COLO668 (cell line): ENCODE data around the gene IGF2R.

ENCODE experiments used
- DNase-seq: peaks from one replicate; lab custom pipeline; 2025; ENCODE audit not compliant: unreplicated experiment; lab: John Stamatoyannopoulos, UW

Gene IGF2R

GRCh38 chr6:160022101-160022500, 53.2 kb downstream of the IGF2R start:
- DNase-seq = no peak

DNA sequence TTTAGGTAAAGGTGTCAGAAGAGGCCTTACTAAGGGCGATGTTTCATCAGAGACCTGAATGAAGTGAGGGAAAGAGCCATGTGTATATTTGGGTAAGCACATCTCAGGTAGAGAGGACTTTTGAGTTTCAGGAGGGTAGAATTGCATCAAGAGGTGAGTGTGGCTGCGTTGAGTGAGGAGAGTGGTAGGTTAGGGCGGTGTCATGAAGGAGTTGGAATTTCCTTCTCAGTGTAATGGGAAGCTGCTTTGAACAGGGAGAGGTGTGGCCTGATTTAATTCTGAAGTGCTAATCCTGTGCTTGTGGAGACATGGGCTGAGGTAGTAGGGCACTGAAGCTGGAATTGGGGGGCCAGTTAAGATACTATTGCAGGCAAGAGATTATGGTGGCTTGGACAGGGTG, 53.9 kb downstream of the IGF2R start:
- DNase-seq = no peak

DNA sequence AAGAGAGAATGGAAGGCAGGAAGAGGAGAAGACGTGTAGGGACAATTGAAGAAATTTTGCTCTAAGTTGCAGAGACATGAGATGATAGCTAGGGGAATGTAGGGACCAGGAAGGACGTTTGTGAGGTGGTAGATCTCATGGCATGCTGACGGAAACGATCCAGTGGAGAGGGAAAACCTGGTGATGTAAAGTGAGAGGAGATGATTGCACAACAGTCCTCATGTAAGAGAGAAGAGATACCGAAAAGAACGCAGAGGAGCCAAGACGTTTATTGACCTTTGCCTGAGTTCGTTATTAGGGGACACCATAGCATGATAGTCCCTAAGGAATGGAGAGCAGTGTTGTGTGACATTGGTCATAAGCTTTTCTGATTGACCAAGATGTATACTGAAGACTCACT, 55.3 kb downstream of the IGF2R start:
- no peak for DNase-seq

DNA sequence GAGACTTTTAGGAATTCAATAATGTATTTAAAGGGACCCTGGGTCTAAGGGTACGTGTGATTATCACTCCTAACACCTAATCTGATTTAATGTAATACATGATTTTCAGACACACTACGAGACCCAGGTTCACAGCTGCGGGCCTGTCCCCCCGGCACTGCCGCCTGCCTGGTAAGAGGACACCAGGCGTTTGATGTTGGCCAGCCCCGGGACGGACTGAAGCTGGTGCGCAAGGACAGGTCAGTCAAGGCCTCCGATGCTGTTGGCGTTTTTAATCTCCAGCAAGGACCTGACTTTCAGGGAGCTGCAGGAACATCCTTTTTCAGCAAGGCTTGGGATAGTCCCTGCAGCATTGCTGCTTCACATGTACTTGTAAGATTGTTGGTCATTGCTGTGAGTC, 58.2 kb downstream of the IGF2R start:
- DNase-seq = no peak

GRCh38 chr6:160027931-160028330, 59.0 kb downstream of the IGF2R start:
- DNase-seq = no peak

DNA sequence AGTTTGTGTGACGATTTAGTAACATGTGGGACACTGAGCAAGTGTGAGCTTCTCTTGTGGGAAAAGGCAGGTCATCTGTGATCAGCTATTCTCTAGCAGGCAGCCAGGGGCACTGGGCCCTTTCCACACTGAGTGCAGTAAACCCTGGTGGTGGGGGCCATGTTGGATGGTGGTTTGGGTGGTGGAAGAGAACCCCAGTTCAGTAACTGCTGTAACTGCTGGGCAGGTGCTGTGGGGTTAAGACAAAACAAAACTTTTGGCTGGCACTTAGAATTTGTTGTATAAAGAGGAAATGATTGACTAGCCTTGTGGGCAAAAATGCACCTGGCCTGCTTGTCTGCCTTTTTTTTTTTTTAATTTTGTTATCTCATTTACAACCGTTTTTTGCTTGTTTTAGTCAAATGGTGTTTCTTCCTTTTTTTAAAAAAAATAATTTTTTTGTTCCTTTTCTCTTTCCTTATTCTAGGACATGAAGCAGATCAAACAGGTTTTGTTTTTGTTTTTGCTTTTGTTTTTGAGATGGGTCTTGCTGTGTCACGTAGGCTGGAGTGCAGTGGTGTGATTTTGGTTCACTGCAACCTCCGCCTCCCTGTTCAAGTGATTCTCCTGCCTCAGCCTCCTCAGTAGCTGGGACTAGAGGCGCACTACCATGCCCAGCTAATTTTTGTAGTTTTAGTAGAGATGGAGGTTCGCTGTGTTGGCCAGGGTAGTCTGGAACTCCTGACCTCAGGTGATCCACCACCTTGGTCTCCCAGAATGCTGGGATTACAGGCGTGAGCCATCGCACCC, 59.8 kb downstream of the IGF2R start:
- DNase-seq = no peak

DNA sequence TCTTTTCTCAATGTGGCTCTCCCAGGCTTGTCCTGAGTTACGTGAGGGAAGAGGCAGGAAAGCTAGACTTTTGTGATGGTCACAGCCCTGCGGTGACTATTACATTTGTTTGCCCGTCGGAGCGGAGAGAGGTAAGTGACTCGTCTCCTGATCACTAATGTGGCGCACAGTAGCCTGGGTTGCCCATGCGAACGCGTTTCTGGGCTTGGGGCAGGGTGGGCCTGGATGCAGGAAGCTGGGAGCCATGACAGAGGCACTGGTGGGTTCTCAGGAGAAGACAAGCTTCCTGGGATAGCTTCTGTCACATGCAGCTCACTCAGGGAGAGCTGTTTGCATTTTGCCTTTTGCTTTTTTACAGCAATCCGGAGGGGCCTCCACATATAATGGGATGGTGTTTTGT, 60.6 kb downstream of the IGF2R start:
- DNase-seq = no peak

- no peak for DNase-seq
Measured at GRCh38 chr6:160030103-160030502, 61.2 kb downstream of the IGF2R start.

DNA sequence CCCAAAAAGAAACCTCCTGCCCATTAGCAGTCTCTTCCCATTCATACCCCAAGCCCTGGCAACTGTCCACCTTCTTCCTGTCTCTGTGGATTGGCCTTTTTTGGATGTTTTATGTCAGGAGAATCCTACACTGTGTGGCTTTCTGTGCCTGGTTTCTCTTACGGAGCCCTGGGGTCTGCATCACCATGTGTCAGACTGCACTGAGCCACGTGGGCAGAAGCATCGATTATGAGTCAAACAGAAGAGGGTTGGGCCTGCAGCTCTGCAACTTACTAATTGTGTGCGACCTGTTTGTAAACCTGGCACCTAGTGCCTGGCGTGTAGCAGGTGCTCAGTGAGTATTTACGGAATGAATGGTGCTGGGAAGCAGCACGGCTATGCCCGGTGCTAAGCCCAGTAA, 62.6 kb downstream of the IGF2R start:
- DNase-seq = no peak

- DNase-seq = no peak
Measured at GRCh38 chr6:160031871-160032270, 63.0 kb downstream of the IGF2R start.

GRCh38 chr6:160032538-160032937, 63.7 kb downstream of the IGF2R start:
- DNase-seq = no peak

- no peak for DNase-seq
Measured at GRCh38 chr6:160034036-160034930, 65.4 kb downstream of the IGF2R start.

GRCh38 chr6:160035241-160035640, 66.4 kb downstream of the IGF2R start:
- no peak for DNase-seq

- no peak for DNase-seq
Measured at GRCh38 chr6:160035693-160036330, 66.9 kb downstream of the IGF2R start.

- DNase-seq = no peak
Measured at GRCh38 chr6:160036331-160036695, 67.4 kb downstream of the IGF2R start.

DNA sequence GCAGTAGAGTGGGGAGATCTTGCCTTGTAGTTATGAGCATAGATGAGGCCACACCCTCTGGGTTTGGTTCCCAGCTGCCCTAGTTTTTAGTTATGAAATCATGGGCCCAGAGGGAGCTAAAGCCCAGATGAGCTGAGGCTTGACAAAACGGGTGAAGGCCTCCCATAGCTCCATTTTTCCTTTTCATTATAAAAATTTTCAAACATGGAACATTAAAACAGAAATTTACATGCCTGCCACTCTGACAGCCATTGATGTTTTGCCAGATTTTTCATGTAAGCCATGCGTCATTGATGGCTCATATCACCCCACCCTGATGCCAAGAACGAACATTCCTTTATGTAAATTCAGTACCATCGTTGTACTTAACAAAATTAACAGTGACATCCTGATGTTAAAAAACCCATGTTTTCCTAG, 67.9 kb downstream of the IGF2R start:
- DNase-seq = no peak

- no peak for DNase-seq
Measured at GRCh38 chr6:160038479-160038878, 69.6 kb downstream of the IGF2R start.

- DNase-seq = no peak
Measured at GRCh38 chr6:160039441-160039840, 70.6 kb downstream of the IGF2R start.

GRCh38 chr6:160040055-160040454, 71.2 kb downstream of the IGF2R start:
- no peak for DNase-seq

DNA sequence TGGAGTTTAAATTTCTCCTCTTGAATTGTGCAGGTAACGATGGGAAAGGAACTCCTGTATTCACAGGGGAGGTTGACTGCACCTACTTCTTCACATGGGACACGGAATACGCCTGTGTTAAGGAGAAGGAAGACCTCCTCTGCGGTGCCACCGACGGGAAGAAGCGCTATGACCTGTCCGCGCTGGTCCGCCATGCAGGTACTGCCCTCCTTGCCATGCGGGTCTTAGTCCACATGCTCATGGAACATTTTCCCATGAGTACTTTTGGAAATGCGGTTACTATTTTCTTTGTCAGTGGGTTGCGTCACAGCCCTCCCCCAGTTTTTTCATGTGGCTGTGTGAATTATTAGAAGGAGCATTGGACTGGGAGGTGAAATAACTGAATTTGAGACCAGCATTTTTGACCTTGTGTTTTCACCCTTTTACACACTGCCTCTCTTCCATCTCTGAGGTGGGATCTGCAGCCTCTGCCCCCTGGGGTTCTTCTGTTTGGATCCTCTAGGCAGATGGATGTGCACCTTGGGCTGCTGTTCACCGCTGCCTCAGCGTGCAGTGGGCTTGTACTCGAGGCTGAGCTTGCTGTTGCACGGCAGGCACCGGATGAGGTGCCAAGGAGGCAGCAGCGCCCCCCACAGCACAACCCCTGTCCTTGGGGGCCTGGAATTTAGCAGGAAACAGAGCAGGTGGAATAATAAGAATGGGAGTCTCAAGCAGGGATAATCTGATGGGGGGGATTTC, 71.8 kb downstream of the IGF2R start:
- no peak for DNase-seq

GRCh38 chr6:160041608-160042007, 72.7 kb downstream of the IGF2R start:
- no peak for DNase-seq
